Activated CD8-positive, alpha-beta memory T cell treated with anti-CD3 and anti-CD28 coated beads, Interleukin-2, amount 50 U/mL, for 24 hours (primary cell): Measurements from ENCODE around the gene TPST2.

ENCODE experiments used
- DNase-seq: peaks from one replicate; pipeline ENCODE4 v3.0.0-alpha.2; 2020; ENCODE audit errors: extremely low read depth

Gene TPST2

GRCh38 chr22:26610072-26610958 lies 20.4 kb upstream of the TPST2 start:
- peak; percentile 13 for DNase-seq

DNA sequence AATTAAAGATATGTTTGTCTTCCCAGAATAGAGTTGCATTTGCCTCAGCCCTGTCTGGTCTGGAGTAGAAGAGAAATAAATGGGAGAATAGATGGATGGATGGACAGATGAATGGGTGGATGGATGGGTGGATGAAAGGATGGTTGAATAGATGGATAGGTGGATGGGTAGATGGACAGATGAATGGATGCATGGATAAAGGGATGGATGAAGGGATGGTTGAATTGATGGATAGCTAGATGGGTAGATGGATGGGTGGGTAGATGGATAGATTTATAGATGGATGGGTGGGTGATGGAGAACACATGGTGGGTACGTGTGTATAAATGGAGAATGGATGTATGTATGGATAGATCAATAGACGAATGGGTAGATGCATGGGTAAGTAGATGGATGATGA lies 19.4 kb upstream of the TPST2 start:
- no peak for DNase-seq

GRCh38 chr22:26608129-26608528 lies 18.2 kb upstream of the TPST2 start:
- DNase-seq: no peak

- DNase-seq: no peak
Measured at GRCh38 chr22:26606611-26607010, 16.7 kb upstream of the TPST2 start.

DNA sequence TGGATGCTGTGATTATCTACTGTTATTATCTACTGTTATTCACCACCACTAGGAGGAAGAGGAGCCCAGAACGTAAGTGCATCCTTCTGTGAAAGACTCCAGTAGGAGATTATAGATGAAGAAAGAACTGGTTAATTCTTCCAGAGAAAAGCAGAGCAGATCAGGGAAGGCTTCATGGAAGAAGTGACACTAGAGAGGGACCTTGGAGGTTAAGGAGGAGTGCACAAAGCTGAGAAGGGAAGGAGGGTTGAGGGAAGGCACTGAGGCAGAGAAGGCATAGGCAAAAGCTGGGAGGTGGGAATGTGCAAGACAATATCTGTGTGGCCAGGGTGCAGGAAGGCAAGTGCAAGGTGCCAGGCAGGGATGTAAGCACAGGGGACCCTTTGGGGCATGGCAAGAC lies 14.4 kb upstream of the TPST2 start:
- DNase-seq: no peak

GRCh38 chr22:26602127-26602526 lies 12.2 kb upstream of the TPST2 start:
- no peak for DNase-seq

DNA sequence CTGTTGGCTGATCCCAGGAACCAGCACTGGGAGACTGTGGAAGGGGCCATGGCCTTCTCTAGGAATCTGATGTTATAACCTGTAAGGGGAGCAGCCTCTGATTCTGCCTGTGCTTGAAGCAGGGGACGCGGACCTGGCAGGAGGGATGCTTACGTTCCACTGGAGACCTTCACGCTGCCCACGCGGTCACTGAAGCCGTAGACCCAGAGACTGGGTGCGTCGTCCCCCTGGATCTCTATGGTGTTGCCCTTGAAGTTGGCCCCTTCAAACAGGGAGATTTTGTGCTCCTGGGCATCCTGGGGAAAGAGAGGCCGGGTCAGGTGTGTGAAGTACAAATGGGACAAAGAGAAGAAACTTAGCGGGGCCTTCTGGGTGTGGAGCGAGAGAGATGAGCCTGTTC lies 11.8 kb upstream of the TPST2 start:
- no peak for DNase-seq

DNA sequence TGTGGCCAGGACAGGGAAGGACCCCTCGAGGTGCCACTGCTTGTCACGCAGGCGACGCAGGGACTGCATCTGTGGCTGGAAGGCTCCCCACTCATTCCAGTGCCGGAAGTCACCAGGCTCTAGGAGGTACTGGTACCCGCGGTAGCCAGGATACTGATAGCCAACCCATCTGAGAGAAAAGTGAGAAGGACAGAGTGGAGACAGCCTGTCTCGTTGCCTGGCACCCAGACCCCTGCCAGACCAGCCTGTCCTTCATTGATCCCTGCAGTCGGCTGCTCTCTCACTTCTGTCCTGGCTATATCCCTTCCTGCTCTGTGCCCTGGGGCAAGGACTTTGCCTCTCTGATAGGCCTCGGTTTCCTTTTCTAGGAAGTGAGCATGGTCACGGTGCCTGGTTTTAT lies 9.6 kb upstream of the TPST2 start:
- DNase-seq: no peak

GRCh38 chr22:26597480-26597879 lies 7.5 kb upstream of the TPST2 start:
- no peak for DNase-seq

DNA sequence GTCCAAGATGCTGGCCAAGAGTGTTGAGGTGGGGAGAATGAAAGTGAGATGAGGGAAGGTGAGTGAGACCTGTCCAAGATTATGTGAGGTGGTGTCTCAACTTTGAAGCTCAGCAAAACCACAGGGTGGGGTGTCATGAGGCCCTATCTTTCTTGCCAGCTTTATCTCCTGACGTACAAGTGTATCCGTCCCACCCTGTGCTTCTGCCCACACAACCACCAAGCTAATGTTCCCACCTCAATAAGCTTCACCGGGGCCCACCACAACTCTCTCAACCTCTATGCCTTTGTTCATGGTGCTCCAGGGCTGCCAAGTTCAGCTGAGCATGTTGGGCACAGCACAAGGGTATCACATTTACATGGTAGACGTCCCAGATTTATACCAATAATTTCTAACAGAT lies 7.1 kb upstream of the TPST2 start:
- no peak for DNase-seq

DNA sequence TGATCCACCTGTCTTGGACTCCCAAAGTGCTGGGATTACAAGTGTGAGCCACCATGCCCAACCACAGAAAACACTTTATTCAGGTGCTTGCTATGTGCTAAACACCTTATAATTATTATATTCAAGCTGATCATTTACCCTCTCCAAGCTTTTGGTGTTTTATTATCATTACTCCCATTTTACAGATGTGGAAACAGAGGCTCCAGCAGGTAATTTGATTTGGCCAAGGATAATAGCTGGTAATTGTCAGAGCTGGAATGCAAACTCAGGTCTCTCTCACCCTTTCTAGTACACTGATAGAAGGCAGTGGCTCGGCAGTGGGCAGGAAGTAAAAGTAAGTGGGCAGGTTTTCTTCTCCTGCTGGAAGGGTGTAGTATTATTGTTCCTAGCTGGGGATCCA lies 3.8 kb upstream of the TPST2 start:
- no peak for DNase-seq

DNA sequence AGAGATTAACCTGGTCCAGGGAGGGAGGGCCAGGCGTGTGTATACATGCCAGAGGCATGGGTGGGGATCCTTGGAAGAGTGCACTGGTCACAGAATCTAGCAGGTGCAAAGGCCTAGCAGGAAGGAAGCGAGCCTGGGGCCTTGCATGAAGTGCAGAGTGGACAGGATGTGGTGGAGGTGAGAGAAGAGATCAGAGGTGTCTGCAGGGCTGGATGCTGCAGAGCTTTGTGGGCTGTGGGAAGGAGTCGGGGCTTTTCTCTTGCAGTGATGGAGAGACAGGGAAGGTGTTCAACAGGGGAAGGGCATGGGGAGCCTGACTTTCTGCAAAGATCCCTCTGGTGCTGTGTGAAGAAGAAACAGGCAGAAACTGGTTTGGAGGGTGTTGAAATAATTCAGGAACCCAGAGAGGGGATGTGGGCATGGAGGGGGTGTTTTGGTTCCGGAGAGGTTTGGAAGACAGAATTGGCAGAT lies 2.5 kb upstream of the TPST2 start:
- no peak for DNase-seq

- DNase-seq: no peak
Measured at GRCh38 chr22:26589367-26589844, 526 bp downstream of the TPST2 start.

DNA sequence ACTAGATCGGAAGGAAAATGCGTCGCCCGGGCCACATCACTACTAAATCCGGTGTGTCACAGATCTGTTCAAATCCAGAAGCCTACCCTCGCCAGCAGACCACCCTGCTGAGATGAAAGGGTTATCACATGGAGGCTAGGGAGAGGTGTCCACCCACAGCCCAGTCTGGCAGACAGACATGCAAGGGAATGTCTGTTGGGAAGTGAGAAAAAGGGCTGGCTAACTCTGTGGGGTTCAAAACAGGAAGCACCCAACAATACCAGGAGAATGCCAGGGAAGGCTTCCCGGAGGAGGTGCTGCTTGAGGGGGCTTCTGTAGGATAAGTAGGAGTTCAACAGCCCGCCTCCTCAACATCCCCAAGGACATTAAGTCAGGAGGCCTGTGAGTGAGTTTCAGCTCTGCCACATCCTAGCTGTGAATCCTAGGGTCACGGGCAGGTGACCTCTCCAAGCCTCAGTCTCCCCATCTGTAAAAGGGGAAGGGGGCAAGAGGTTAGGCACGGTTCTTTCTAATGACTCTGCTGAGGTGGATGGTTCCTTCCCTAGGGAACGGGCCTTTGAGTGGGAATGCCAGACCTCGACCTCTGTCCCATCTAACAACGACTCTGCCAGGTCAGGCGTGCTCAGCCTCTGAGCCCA lies 1.1 kb downstream of the TPST2 start:
- no peak for DNase-seq

GRCh38 chr22:26587991-26588613 lies 1.8 kb downstream of the TPST2 start:
- DNase-seq: no peak

DNA sequence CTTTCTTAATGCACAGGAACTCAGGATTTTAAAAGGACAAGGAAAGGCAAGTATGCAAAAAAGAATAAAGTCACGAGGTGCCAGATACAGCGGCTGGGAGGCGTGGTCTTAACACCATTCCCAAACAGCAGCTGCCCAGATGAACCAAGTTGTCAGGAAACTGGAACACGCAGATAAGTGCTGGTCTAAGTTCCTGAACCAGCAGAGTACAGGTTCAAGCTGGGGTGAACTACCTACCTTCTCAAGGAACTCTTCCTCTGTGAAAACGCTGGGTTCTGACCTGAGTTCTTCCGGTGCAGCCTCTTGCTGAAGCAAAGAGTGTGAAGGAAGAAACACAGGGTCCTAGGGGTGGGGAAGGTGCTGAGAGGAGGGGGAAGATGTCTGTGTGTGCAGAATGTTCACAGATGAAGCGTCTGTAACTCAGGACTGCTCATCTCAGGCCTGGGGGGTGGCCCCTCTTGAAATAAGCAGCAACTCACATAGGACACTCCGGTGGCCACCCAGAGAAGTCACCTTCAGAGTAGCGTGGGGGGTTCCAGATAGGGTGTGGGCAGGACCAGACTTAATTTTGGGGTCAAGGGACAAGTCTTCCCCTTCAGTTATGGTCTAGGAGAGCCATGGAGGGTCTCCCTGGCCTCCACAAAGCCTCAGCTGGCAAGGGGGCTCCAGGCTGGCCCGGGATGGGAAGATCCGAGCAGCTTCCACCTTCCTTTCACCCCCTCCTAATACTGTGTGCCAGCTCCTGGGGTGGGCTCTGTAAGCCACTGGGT lies 3.2 kb downstream of the TPST2 start:
- DNase-seq: no peak

DNA sequence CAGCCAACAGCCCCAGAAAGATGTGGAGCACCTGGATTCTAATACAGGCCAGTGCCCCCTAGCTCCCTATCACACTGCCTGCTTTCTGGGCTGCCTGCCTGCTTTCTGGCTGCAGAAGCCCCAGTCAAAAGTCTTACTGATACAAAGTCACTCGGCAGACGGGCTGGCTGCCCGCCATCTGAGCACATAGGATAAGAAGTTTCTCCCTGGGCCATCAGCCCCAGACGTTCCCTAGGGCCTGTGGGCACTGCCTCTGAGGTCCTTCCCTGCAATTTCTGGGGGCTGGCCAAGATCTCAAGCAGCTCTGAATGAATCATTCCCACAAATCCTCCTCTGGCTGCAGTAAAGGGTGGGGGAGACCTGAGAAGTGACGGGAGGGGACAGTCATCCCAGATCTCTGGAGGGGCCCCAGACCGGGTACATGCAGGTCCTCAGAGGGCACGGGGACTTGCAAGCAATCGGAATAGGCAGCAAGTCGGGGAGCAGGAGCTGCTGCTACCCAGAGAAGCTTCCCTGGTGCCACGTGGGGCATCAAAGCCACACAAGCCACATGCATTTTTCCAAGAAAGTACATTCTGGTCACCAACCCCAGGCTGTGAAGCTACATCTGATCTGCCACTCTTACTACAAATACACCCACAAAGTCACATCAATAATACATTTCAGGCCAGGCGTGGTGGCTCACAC lies 4.7 kb downstream of the TPST2 start:
- no peak for DNase-seq

- no peak for DNase-seq
Measured at GRCh38 chr22:26584010-26584409, 5.9 kb downstream of the TPST2 start.

GRCh38 chr22:26581633-26582168 lies 8.2 kb downstream of the TPST2 start:
- DNase-seq: no peak

GRCh38 chr22:26581026-26581425 lies 8.9 kb downstream of the TPST2 start:
- no peak for DNase-seq
